CD4-positive, alpha-beta T cell (primary cell): ENCODE data around the gene CD70. TPM values are rescaled to one million over a fixed set of nuclear protein-coding genes. Genes with fewer than 3 reads are reported as not detected.
"Not testable (repeated sequence)": the region's sequence is repeated elsewhere in the genome, so short reads cannot be mapped to it uniquely, and the experiment has no call there.

Source experiments
- ATAC-seq: fragments of 200-7000 bp; cut with Tn5 transposase; one replicate; pipeline ENCODE4 v1.10.0; 2022; ENCODE audit warnings: mild to moderate bottlenecking; ENCODE audit not compliant: poor library complexity
- CTCF ChIA-PET: fragments of 350-600 bp; sonication (Branson Sonifier 250); formaldehyde crosslinking; loops from one replicate; lab custom pipeline; 2021; ENCODE audit warnings: antibody characterized with exemption, inconsistent platforms; lab: Charles Lee
- POLR2A ChIA-PET: fragments of 350-600 bp; sonication (Branson Sonifier 250); formaldehyde crosslinking; loops from one replicate; lab custom pipeline; 2021; ENCODE audit warnings: antibody characterized with exemption, inconsistent platforms; lab: Charles Lee
- DNase-seq, 14 experiments: peaks; one replicate each; pipeline ENCODE4 v3.0.0-alpha.2; 2013 to 2020; ENCODE audit warnings: mixed read lengths in 2 of 14
- H3K27ac ChIP-seq, 2 donors: one replicate each; pipeline versions ENCODE4 v1.5.1 to v1.7.0; 2013; ENCODE audit warnings: low read length in 2 of 2, low read depth in 1 of 2, mild to moderate bottlenecking in 1 of 2
- H3K27me3 ChIP-seq, 2 experiments: 1 replicate in 1 of 2; 2 replicates in 1 of 2; pipeline versions ENCODE4 v1.6.1 to v1.7.0; 2013; ENCODE audit warnings: low read length in 2 of 2, control low read depth in 1 of 2, mild to moderate bottlenecking in 1 of 2, moderate library complexity in 1 of 2; ENCODE audit not compliant: insufficient read depth in 2 of 2, control insufficient read depth in 1 of 2
- H3K36me3 ChIP-seq: one replicate; pipeline ENCODE4 v1.6.1; 2013; ENCODE audit warnings: low read length, control low read depth; ENCODE audit not compliant: insufficient read depth
- H3K4me1 ChIP-seq: one replicate; pipeline ENCODE4 v1.6.1; 2013; ENCODE audit warnings: low read length, control low read depth; ENCODE audit not compliant: insufficient read depth
- H3K4me3 ChIP-seq: one replicate; pipeline ENCODE4 v1.5.1; 2013; ENCODE audit warnings: mild to moderate bottlenecking, low read length, moderate library complexity
- H3K9me3 ChIP-seq, 2 experiments: 1 replicate in 1 of 2; 2 replicates in 1 of 2; pipeline versions ENCODE4 v1.6.1 to v1.7.0; 2013; ENCODE audit warnings: low read length in 2 of 2, mild to moderate bottlenecking in 2 of 2, control low read depth in 1 of 2, moderate library complexity in 1 of 2; ENCODE audit not compliant: control insufficient read depth in 1 of 2, insufficient read depth in 1 of 2
- H3K27ac Mint-ChIP-seq: one replicate; pipeline ENCODE4 v1.8.0; 2020; ENCODE audit warnings: mixed read lengths
- H3K27me3 Mint-ChIP-seq: one replicate; pipeline ENCODE4 v1.8.0; 2021; ENCODE audit warnings: mixed read lengths
- H3K36me3 Mint-ChIP-seq: one replicate; pipeline ENCODE4 v1.8.0; 2021; ENCODE audit warnings: low read depth, mixed read lengths
- H3K4me1 Mint-ChIP-seq: one replicate; pipeline ENCODE4 v1.8.0; 2021; ENCODE audit warnings: low read depth, mixed read lengths
- H3K4me3 Mint-ChIP-seq: one replicate; pipeline ENCODE4 v1.8.0; 2020; ENCODE audit warnings: mild to moderate bottlenecking, mixed read lengths
- H3K9me3 Mint-ChIP-seq: one replicate; pipeline ENCODE4 v1.8.0; 2020; ENCODE audit warnings: mixed read lengths
- intact Hi-C, 2 experiments: fragments of 100-400 bp; cut with DNase I in 1 of 2; cut with micrococcal nuclease in 1 of 2; formaldehyde crosslinking; loops; one replicate each; pipeline versions ENCODE4 v1.15.1 to v1.9.0; 2023 to 2025; cut with DNase I, micrococcal nuclease
- total RNA-seq, 174 experiments: library from RNA in 2 of 174; stranded (reverse) in 2 of 174; gene quantifications; one replicate each; pipeline ENCODE4 v1.2.3 and lab custom pipeline; 2021 to 2026
- TF ChIP-seq, protein P1 (sequence below): fragments of 200-600 bp; IDR thresholded peaks from one replicate; pipeline ENCODE4 v1.8.0; 2022; ENCODE audit warnings: antibody characterized with exemption, mild to moderate bottlenecking

The CD70 gene
- total RNA-seq, 2 experiments from 2014 or later: not detected

DNA sequence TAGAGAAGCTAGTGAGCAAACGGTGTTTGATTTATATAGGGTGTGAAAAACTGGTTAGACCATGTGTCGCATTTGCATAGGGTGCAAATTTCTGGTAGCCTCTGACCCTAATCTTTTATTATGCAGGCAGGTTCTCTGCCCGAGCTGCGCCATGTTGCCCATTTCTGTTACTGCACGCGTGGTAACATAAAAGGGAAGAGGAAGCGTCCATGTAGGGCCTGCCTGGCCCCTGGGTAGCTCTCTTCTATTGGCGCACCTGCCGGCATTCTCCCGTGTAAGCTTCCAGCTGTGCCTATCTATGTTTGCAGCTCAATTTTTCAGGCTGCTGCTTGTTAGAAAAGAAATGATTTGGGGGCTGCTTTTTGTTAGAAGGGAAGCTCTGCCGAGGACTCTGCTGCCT, 14.0 kb upstream of the CD70 start:
- Histone ChIP-seq H3K9me3 (no peaks in the 10 kb centered on the region), H3K4me1 (peaks cover 13% of the 10 kb centered on the region), H3K27ac (no peak overlapping the region), H3K36me3 (no peaks in the 10 kb centered on the region), H3K4me3 (no peak overlapping the region), H3K27me3 (no peaks in the 10 kb centered on the region)
- CTCF ChIA-PET: interaction anchor here (0.5 kb wide), 1 partner anchor 50 kb away, joined by 5 read pairs; no protein-coding TSS in a partner anchor
- H3K27me3 Mint-ChIP-seq: peaks cover 4% of the 10 kb centered on the region
- DNase-seq (no peak), ATAC-seq (no peak)
- peaks cover 10% of the 10 kb centered on the region for H3K4me1 Mint-ChIP-seq
- POLR2A ChIA-PET: no interaction called here
- no peaks in the 10 kb centered on the region for H3K36me3 Mint-ChIP-seq
- no peaks in the 10 kb centered on the region for H3K9me3 Mint-ChIP-seq
- intact Hi-C loops: no loop called here
- no peak overlapping the region for H3K27ac Mint-ChIP-seq
- H3K4me3 Mint-ChIP-seq: no peak overlapping the region
- TF ChIP-seq, protein P1, sequence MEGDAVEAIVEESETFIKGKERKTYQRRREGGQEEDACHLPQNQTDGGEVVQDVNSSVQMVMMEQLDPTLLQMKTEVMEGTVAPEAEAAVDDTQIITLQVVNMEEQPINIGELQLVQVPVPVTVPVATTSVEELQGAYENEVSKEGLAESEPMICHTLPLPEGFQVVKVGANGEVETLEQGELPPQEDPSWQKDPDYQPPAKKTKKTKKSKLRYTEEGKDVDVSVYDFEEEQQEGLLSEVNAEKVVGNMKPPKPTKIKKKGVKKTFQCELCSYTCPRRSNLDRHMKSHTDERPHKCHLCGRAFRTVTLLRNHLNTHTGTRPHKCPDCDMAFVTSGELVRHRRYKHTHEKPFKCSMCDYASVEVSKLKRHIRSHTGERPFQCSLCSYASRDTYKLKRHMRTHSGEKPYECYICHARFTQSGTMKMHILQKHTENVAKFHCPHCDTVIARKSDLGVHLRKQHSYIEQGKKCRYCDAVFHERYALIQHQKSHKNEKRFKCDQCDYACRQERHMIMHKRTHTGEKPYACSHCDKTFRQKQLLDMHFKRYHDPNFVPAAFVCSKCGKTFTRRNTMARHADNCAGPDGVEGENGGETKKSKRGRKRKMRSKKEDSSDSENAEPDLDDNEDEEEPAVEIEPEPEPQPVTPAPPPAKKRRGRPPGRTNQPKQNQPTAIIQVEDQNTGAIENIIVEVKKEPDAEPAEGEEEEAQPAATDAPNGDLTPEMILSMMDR: no peak

DNA sequence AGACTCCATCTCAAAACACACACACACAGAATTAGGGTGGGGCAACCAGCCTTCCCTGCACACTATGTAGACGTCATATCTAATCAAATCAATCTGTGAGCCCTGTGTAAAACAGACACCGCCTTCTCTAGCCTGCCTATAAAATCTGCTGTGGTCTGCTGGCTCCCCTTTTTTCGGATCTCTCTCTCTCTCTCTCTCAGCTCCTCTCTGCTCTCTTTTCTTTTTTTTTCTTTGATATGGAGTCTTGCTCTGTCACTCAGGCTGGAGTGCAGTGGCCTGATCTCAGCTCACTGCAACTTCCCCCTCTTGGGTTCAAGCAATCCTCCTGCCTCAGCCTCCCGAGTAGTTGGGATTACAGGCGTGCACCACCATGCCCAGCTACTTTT, 11.8 kb upstream of the CD70 start:
- intact Hi-C loops: no loop called here
- no peak overlapping the region for H3K27ac Mint-ChIP-seq

DNA sequence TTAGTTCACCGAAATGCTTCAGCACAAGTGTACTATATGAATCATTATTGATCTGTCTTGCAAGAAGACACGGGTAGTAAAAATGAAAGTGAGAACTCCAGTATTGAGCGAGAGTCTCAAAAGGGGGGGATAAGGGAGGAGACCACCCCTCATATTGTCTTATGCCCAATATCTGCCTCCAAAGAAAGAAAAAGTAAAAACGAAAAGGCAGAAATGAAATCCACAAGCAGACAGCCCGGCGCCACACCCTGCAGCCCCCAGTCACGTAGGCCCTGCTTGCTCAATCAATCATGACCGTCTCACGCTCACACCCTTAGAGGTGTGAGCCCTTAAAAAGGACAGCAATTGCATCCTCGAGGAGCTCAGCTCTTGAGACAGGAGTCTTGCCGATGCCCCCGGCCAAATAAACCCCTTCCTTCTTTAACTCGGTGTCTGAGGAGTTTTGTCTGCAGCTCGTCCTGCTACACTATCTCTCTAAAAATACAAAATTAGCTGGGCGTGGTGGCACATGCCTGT, 10.6 kb upstream of the CD70 start:
- ATAC-seq, H3K9me3 Mint-ChIP-seq, H3K36me3 Mint-ChIP-seq, H3K27me3 ChIP-seq, H3K9me3 ChIP-seq, H3K36me3 ChIP-seq, POLR2A ChIA-PET, intact Hi-C loops, H3K27ac ChIP-seq, H3K27me3 Mint-ChIP-seq, H3K27ac Mint-ChIP-seq: not testable (repeated sequence)
- H3K4me1 Mint-ChIP-seq: peaks cover 10% of the 10 kb centered on the region
- peak overlapping the region; percentile 57 for H3K4me3 Mint-ChIP-seq
- peaks cover 13% of the 10 kb centered on the region for H3K4me1 ChIP-seq
- peak in 1 of 14 experiments; percentile 35 for DNase-seq
- CTCF ChIA-PET: interaction anchor here (1.9 kb wide), 1 partner anchor 84 kb away, joined by 5 read pairs; no protein-coding TSS in a partner anchor
- peak overlapping the region; percentile 40 for H3K4me3 ChIP-seq

More for the DNA sequence above, 11.8 kb upstream of the CD70 start:
- peaks cover 10% of the 10 kb centered on the region for H3K4me1 Mint-ChIP-seq
- H3K9me3 Mint-ChIP-seq: no peaks in the 10 kb centered on the region
- TF ChIP-seq, protein P1: no peak
- Histone ChIP-seq H3K36me3 (no peaks in the 10 kb centered on the region), H3K27ac (no peak overlapping the region), H3K9me3 (no peaks in the 10 kb centered on the region), H3K4me1 (peaks cover 13% of the 10 kb centered on the region), H3K4me3 (no peak overlapping the region), H3K27me3 (no peaks in the 10 kb centered on the region)
- CTCF ChIA-PET: no interaction called here
- DNase-seq: peak in 1 of 14 experiments; percentile 25
- no peak overlapping the region for H3K4me3 Mint-ChIP-seq
- peaks cover 4% of the 10 kb centered on the region for H3K27me3 Mint-ChIP-seq
- ATAC-seq: no peak
- no peaks in the 10 kb centered on the region for H3K36me3 Mint-ChIP-seq
- POLR2A ChIA-PET: no interaction called here

DNA sequence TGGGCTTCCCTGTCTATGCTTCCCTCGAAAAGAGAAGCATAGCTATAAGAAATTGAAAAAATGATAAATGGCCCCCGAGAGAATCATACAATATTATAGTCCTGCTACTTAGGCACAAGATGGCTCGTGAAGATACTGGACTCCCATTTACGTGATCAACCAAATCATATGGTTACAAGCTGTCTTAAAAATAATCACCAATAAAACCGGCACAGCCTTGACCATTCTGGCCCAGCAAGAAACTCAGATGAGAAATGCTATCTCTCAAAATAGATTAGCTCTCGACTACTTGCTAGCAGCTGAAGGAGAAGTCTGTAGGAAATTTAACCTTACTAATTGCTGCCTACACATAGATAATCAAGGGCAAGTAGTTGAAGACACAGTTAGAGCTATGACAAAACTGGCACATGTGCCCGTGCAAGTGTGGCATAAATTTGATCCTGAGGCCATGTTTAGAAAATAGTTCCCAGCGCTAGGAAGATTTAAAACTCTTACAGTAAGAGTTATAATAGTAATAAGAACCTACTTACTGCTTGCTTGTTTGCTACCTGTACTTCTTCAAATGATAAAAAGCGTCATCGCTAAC, 10.1 kb upstream of the CD70 start:
- H3K9me3 Mint-ChIP-seq, intact Hi-C loops, ATAC-seq, H3K27ac ChIP-seq, H3K9me3 ChIP-seq, H3K27ac Mint-ChIP-seq, H3K36me3 Mint-ChIP-seq, H3K36me3 ChIP-seq, H3K4me3 Mint-ChIP-seq, POLR2A ChIA-PET, H3K27me3 ChIP-seq, DNase-seq: not testable (repeated sequence)
- peaks cover 10% of the 10 kb centered on the region for H3K27me3 Mint-ChIP-seq
- Histone ChIP-seq H3K4me1 (peaks cover 13% of the 10 kb centered on the region), H3K4me3 (peak overlapping the region; percentile 40)
- H3K4me1 Mint-ChIP-seq: peaks cover 10% of the 10 kb centered on the region
- CTCF ChIA-PET: interaction anchor here (0.9 to 1.9 kb wide), 2 partner anchors 65 to 84 kb away, joined by 3 to 5 read pairs; no protein-coding TSS in a partner anchor
